T-helper 1 cell (primary cell): ENCODE data around the gene PRKCQ.
"Not testable (repeated sequence)": the region's sequence is repeated elsewhere in the genome, so short reads cannot be mapped to it uniquely, and the experiment has no call there.

ENCODE experiments used
- DNase-seq, 5 donors: peaks; one replicate each; pipeline ENCODE4 v3.0.0-alpha.2; 2012 to 2020

PRKCQ gene

GRCh38 chr10:6445671-6446316 is 134.3 kb downstream of the PRKCQ start:
- peak in 4 of 5 donors; percentile 40 to 60 (median 44) for DNase-seq

- not testable (repeated sequence) for DNase-seq
Measured at GRCh38 chr10:6439875-6440274, 140.2 kb downstream of the PRKCQ start.

- DNase-seq, result no peak
Measured at GRCh38 chr10:6431861-6432260, 148.2 kb downstream of the PRKCQ start.

- no peak for DNase-seq
Measured at GRCh38 chr10:6431186-6431585, 148.9 kb downstream of the PRKCQ start.

GRCh38 chr10:6430423-6430980 is 149.6 kb downstream of the PRKCQ start:
- no peak for DNase-seq

- DNase-seq, result no peak
Measured at GRCh38 chr10:6427357-6427959, 152.6 kb downstream of the PRKCQ start.

GRCh38 chr10:6426317-6426716 is 153.8 kb downstream of the PRKCQ start:
- DNase-seq, result no peak

GRCh38 chr10:6423413-6424170 is 156.5 kb downstream of the PRKCQ start:
- DNase-seq, result no peak

GRCh38 chr10:6423004-6423403 is 157.1 kb downstream of the PRKCQ start:
- no peak for DNase-seq

GRCh38 chr10:6418613-6419216 is 161.4 kb downstream of the PRKCQ start:
- no peak for DNase-seq

- DNase-seq, result no peak
Measured at GRCh38 chr10:6418167-6418566, 161.9 kb downstream of the PRKCQ start.

GRCh38 chr10:6416892-6417512 is 163.1 kb downstream of the PRKCQ start:
- peak in 2 of 5 donors; percentile 11 to 51 for DNase-seq

- DNase-seq, result no peak
Measured at GRCh38 chr10:6411436-6411835, 168.6 kb downstream of the PRKCQ start.

- no peak for DNase-seq
Measured at GRCh38 chr10:6410830-6411229, 169.2 kb downstream of the PRKCQ start.

- DNase-seq, result peak in 4 of 5 donors; percentile 23 to 76 (median 34)
Measured at GRCh38 chr10:6409971-6410643, 170.0 kb downstream of the PRKCQ start.

- DNase-seq, result no peak
Measured at GRCh38 chr10:6408799-6409198, 171.3 kb downstream of the PRKCQ start.

- no peak for DNase-seq
Measured at GRCh38 chr10:6407034-6407721, 172.9 kb downstream of the PRKCQ start.

GRCh38 chr10:6406220-6407033 is 173.6 kb downstream of the PRKCQ start:
- DNase-seq, result peak in 2 of 5 donors; percentile 11 to 26

- no peak for DNase-seq
Measured at GRCh38 chr10:6405713-6406112, 174.4 kb downstream of the PRKCQ start.
